LNCAP (cell line): Measurements from ENCODE around the gene RERE.
A peak's percentile ranks its signal among the peaks of the same experiment; 100 is the strongest.

Experiments used
- TF ChIP-seq, protein P1 (sequence below): fragments of 450-650 bp; IDR thresholded peaks from 2 replicates; pipeline ENCODE4 v1.5.1; 2017; ENCODE audit warnings: mild to moderate bottlenecking

Gene RERE

DNA sequence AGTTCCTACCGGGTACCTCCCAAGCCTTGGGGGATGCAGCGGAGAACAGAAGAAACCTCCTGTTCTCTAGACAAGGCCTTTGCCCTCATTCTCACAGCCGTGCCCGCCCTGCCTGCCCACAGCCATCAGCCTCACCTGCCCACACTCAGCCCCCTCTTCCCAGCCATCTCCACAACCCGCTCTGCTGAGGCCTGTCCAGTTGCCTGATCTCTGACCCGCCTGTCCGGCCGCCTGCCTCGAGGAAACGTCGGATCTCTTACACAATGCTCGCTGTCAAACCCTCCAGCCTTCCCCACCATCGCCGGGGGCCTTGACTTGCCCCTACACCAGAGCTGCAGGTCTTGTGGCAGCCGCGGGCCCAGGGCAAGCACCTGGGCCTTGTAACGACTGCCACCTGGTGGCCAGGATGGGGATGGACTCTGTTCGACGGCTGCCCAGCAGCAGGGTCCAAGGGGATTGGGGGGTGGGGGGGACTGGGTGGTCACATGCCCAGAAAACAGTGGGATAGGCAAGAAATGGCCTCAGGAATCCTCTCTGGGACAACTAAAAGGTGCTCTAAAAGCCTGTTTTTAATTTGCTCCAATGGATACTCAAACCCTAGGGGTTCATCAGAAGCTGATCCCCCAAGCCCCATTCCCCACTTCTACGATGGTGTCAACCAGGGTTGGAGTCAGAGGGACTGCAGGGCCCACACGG is 468.5 kb downstream of the RERE start:
- TF ChIP-seq, protein P1, sequence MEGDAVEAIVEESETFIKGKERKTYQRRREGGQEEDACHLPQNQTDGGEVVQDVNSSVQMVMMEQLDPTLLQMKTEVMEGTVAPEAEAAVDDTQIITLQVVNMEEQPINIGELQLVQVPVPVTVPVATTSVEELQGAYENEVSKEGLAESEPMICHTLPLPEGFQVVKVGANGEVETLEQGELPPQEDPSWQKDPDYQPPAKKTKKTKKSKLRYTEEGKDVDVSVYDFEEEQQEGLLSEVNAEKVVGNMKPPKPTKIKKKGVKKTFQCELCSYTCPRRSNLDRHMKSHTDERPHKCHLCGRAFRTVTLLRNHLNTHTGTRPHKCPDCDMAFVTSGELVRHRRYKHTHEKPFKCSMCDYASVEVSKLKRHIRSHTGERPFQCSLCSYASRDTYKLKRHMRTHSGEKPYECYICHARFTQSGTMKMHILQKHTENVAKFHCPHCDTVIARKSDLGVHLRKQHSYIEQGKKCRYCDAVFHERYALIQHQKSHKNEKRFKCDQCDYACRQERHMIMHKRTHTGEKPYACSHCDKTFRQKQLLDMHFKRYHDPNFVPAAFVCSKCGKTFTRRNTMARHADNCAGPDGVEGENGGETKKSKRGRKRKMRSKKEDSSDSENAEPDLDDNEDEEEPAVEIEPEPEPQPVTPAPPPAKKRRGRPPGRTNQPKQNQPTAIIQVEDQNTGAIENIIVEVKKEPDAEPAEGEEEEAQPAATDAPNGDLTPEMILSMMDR: peak; percentile 87

DNA sequence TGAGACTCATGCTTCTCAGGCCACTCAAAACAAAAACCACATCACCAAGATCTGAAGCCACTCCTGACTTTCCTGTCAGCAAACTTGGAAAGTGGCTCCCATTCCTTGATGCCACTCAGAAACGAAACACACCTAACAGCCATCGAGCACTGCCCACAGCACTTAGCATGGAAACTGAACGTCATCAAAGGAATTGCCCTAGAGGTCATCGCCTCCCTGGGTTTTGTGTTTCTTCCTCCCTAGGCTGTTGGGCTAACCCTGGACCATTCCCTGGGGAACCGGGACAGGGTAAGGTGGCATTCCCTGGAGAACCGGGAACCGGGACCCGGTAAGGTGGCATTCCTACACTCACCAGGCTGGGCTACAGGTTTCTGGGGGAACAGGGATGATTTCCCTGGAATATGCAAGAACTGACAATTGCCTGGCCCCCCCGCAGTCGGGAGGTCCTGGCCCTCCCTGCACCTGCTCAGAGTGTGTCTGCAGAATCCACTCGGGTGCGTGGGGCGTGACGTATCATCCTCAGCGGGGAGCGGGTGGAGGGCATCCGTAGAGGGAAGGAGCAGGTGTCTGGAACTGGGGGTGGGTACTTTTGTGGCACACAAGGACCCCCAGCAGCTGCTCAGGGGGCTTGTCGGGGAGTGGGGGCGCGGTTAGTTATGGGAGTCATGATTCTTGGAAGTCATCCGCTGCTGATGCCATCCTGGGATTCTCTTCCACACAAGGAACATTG is 469.2 kb downstream of the RERE start:
- TF ChIP-seq, protein P1: no peak

DNA sequence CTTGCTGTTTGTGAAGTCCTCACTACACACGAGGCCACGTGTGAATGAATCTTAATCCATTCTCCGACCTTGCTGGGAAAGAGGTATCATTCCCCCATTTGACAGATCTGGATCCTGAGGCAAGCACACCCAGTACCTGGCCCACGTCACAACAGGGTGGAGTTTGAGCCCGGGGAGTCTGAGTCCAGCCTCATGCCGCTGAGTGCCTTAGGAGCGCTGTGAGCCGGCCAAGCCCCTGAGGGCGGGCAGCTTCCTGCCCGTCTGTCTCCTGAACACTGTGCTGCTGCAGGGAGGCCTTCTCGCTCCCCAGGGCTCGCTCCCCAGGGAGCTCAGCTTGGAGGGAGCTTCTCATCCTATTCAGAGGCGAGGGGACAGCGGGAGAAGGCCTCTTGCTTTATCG is 469.8 kb downstream of the RERE start:
- TF ChIP-seq, protein P1: no peak

DNA sequence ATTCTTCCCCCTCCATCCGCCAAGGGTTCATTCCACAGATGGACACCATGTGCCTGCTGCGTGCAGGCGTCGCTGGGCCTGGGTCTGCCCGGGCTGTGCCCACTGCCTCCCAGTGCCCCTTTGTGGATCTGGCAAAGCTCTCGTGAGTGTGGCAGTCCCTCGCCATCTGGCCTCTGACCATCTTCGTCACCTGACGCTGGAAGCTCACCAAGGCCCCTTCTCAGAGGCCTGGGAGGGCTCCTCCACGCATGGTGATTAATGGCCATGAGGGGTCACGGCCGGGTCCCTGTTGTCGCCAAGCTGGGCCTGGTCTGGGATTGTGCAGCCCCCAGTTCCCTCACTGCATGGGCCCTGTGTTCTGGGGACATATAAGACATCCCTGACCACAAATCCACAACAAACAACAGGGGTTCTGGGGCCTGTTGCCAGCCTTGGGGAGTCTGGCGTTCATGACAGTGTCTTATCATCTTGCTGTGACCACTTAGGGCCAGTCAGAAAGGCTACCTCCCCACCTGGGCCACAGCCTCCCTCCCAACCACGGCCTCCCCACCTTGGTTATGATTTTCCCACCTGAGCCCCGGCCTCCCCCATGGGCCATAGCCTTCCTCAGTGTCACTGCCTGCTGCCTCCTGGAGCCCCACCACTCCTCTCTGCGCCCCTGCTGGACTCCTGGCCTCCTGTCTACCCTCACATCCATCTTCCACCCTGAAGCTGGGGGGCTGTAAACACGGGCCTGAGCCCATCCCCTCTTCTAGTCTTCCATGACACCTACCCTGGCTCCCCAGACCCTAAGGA is 471.6 kb downstream of the RERE start:
- TF ChIP-seq, protein P1: no peak

DNA sequence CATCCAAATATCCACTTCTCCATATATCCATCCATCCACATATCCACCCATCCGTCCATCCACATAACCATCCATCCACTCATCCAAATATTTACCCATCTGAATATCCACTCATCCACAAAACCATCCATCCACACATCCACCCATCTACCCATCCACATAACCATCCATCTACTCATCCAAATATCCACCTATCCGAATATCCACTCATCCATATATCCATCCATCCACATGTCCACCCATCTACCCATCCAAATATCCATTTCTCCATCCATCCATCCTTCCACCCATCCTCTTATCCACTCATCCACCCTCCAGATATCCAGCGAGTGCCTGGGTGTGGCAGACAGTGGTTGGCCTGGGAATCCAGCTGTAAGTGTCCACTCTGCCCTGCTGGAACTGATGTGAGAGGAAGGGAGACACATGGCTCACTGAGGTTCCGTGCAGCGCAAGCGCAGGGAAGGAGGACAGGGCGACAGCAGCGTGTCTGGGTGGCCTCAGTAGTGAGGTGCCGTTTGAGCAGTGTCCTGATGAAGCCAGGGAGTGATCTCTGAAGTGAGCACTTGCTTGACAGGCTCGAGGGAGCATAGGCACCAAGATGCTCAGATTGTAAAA is 472.4 kb downstream of the RERE start:
- TF ChIP-seq, protein P1: no peak

DNA sequence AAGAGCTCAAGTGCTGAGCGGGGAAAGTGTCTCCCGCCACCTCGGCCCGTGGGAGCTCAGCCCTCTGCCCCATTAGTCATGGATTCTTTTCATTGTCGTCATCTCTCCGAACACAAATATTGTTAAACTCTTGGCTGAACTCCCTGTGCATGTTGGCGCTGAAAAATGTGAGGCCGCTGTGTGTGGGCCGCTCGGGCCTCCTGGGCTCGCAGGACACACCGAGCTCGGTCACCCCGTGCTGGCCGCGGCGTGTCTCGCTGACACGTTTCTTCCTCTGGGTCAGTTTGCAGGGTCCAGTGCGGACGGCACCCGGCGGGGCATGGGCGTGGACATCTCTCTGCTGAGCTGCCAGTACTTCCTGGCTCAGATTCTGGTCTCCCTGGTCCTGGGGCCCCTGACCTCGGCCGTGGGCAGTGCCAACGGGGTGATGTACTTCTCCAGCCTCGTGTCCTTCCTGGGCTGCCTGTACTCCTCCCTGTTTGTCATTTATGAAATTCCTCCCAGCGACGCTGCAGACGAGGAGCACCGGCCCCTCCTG is 473.9 kb downstream of the RERE start:
- TF ChIP-seq, protein P1: no peak

DNA sequence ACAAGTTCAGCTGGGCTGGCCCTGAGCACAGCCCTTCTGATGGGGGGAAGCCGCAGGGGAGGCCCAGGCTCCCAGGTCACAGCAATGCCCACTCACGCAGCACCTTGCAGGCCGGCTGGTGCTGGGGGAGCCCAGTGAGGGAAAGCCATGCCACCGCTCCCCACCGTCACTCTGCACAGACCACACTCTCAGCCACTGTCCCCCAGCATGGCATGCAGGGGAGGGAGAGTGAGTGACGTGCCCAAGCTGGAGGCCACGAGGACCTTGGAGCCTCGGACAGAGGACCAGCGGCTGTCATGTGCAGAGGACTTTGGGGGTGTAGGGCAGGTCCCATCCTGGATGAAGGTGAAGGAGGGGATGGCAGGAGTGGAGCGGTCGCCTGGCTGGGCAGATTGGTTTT is 474.4 kb downstream of the RERE start:
- TF ChIP-seq, protein P1: no peak
